HepG2 (cell line): ENCODE data around the gene MMP25. TPM values are rescaled to one million over a fixed set of nuclear protein-coding genes. Genes with fewer than 3 reads are reported as not detected.
A peak's percentile ranks its signal among the peaks of the same experiment; 100 is the strongest.

Experiments
- AHR ChIP-seq: IDR thresholded peaks from 2 replicates; pipeline ENCODE4 v1.6.1; 2018; ENCODE audit warnings: missing genetic modification reagents, missing compliant biosample characterization
- ATAD3A ChIP-seq: sonication (generic); formaldehyde crosslinking; IDR thresholded peaks from 2 replicates; pipeline ENCODE4 v1.4.0; 2020; ENCODE audit warnings: missing genetic modification reagents
- CTCF ChIP-seq: sonication (generic); formaldehyde crosslinking; IDR thresholded peaks from 2 replicates; pipeline ENCODE4 v1.5.0; 2020; ENCODE audit warnings: mild to moderate bottlenecking, missing genetic modification reagents, moderate library complexity
- EZH2 ChIP-seq: conservative IDR thresholded peaks from 2 replicates; pipeline ENCODE4 v1.6.1; 2012; ENCODE audit warnings: mild to moderate bottlenecking, low read depth, low read length, moderate library complexity
- KAT7 ChIP-seq: IDR thresholded peaks from 2 replicates; pipeline ENCODE4 v1.6.1; 2018; ENCODE audit warnings: borderline replicate concordance, missing compliant biosample characterization
- KDM5B ChIP-seq: sonication (generic); formaldehyde crosslinking; IDR thresholded peaks from 2 replicates; pipeline ENCODE4 v1.4.0; 2020; ENCODE audit warnings: missing genetic modification reagents, mild to moderate bottlenecking, borderline replicate concordance
- LBX2 ChIP-seq: sonication (generic); formaldehyde crosslinking; IDR thresholded peaks from 2 replicates; pipeline ENCODE4 v1.5.0; 2020; ENCODE audit warnings: missing genetic modification reagents, mild to moderate bottlenecking, borderline replicate concordance
- PHF20 ChIP-seq: sonication (generic); formaldehyde crosslinking; IDR thresholded peaks from 2 replicates; pipeline ENCODE4 v1.5.0; 2020; ENCODE audit warnings: mild to moderate bottlenecking, missing genetic modification reagents
- POLR2AphosphoS5 ChIP-seq: IDR thresholded peaks from 2 replicates; pipeline ENCODE4 v1.6.1; 2012; ENCODE audit warnings: low read depth, low read length
- POLR2G ChIP-seq: fragments of 200-400 bp; formaldehyde crosslinking; IDR thresholded peaks from 2 replicates; pipeline ENCODE4 v1.6.1; 2018; ENCODE audit warnings: mild to moderate bottlenecking, low read depth, low read length, moderate library complexity
- SPEN ChIP-seq: sonication (generic); formaldehyde crosslinking; IDR thresholded peaks from 2 replicates; pipeline ENCODE4 v1.5.1; 2020; ENCODE audit warnings: low read depth, mild to moderate bottlenecking, missing genetic modification reagents
- ZNF547 ChIP-seq: sonication (generic); formaldehyde crosslinking; IDR thresholded peaks from 2 replicates; pipeline ENCODE4 v1.5.1; 2020; ENCODE audit warnings: mild to moderate bottlenecking, missing genetic modification reagents
- ZNF710 ChIP-seq: sonication (generic); formaldehyde crosslinking; IDR thresholded peaks from 2 replicates; pipeline ENCODE4 v1.5.0; 2020; ENCODE audit warnings: mild to moderate bottlenecking, missing genetic modification reagents, borderline replicate concordance
- ZNF724P ChIP-seq: sonication (generic); formaldehyde crosslinking; IDR thresholded peaks from 2 replicates; pipeline ENCODE4 v1.8.0; 2022; ENCODE audit warnings: missing genetic modification reagents, borderline replicate concordance
- polyA plus RNA-seq, 8 experiments: library from polyadenylated mRNA; depleted of rRNA in 3 of 8; stranded (reverse) in 7 of 8; unstranded in 1 of 8; fragments of >200 nt; fragmentation: Illumina TruSeq in 4 of 8; extraction: Trizol in 4 of 8; gene quantifications; 2 replicates each; pipeline versions ENCODE4 v1.2.1 to v1.2.3, GENCODE V29; 2011 to 2016; ENCODE audit warnings: low read depth in 4 of 8, missing spikeins in 1 of 8, mixed read lengths in 1 of 8; ENCODE audit not compliant: insufficient read depth in 1 of 8
- total RNA-seq, 5 experiments: library from RNA; depleted of rRNA; stranded (reverse); fragments of >200 nt; fragmentation: Illumina TruSeq; extraction: Trizol; gene quantifications; 2 replicates each; pipeline ENCODE4 v1.2.3, GENCODE V29; 2016; ENCODE audit warnings: low read depth in 1 of 5
- TF ChIP-seq, protein P1 (sequence below): IDR thresholded peaks from 2 replicates; pipeline ENCODE4 v1.6.1; 2016; ENCODE audit warnings: missing compliant biosample characterization, missing genetic modification reagents, borderline replicate concordance

MMP25 gene
- total and polyA plus RNA-seq, 2 of the 13 experiments (the other 11 are each of a cell fraction or from before 2014, with no cell fraction given), result 0.04 to 0.08 TPM

GRCh38 chr16:3099732-3100499 lies 53.6 kb downstream of the MMP25 start (continued):
- TF ChIP-seq KAT7 (CRISPR knock-in tag) (no peak), AHR (CRISPR knock-in tag) (peak; percentile 73; the same call in 1 of the 2 replicates), ZNF710 (CRISPR knock-in tag) (0 out of 2 replicates have a peak, but pooled peaks have one; percentile 21), KDM5B (CRISPR knock-in tag) (0 out of 2 replicates have a peak, but pooled peaks have one; percentile 51), PHF20 (no peak), EZH2 (no peak), LBX2 (no peak), ATAD3A (CRISPR knock-in tag) (no peak), ZNF724P (CRISPR knock-in tag) (no peak), POLR2G (0 out of 2 replicates have a peak, but pooled peaks have one; percentile 31), POLR2AphosphoS5 (peak; percentile 50; the same call in 1 of the 2 replicates), SPEN (CRISPR knock-in tag) (0 out of 2 replicates have a peak, but pooled peaks have one; percentile 37), CTCF (CRISPR knock-in tag) (no peak), ZNF547 (CRISPR knock-in tag) (0 out of 2 replicates have a peak, but pooled peaks have one; percentile 10)
- TF ChIP-seq, protein P1, sequence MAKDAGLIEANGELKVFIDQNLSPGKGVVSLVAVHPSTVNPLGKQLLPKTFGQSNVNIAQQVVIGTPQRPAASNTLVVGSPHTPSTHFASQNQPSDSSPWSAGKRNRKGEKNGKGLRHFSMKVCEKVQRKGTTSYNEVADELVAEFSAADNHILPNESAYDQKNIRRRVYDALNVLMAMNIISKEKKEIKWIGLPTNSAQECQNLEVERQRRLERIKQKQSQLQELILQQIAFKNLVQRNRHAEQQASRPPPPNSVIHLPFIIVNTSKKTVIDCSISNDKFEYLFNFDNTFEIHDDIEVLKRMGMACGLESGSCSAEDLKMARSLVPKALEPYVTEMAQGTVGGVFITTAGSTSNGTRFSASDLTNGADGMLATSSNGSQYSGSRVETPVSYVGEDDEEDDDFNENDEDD (CRISPR knock-in tag), result peak; percentile 57; the same call in 1 of the 2 replicates
